Measurements from ENCODE around the gene TBKBP1. TPM values are rescaled to one million over a fixed set of nuclear protein-coding genes. Genes with fewer than 3 reads are reported as not detected.

TBKBP1 gene
- total RNA-seq, 1 donor from 2014 or later = 18.3 TPM

- H3K4me3 ChIP-seq = no peak overlapping the region
- intact Hi-C loops (cut with DNase I) = no loop called here
- peaks cover 0 to 12% of the 10 kb centered on the region in 2 donors for H3K4me1 ChIP-seq
- H3K27ac ChIP-seq = no peak overlapping the region
- H3K27me3 ChIP-seq = no peaks in the 10 kb centered on the region
- DNase-seq (ENCODE audit: low spot score in 2 of 2) = no peak
- H3K36me3 ChIP-seq = peaks cover 6 to 13% of the 10 kb centered on the region in 2 donors
- TF ChIP-seq CTCF (IDR thresholded peaks at IDR 0.05) = no peak
- H3K9me3 ChIP-seq = no peaks in the 10 kb centered on the region
Measured at GRCh38 chr17:47704116-47704515, 10.2 kb downstream of the TBKBP1 start.

GRCh38 chr17:47704736-47705135 lies 10.8 kb downstream of the TBKBP1 start:
- Histone ChIP-seq H3K4me1 (peaks cover 0 to 13% of the 10 kb centered on the region in 2 donors), H3K27ac (no peak overlapping the region)

GRCh38 chr17:47705536-47706530 lies 11.9 kb downstream of the TBKBP1 start:
- TF ChIP-seq CTCF (IDR thresholded peaks at IDR 0.05) = no peak
- no peak for DNase-seq (ENCODE audit: low spot score in 2 of 2)
- no peak overlapping the region for H3K4me3 ChIP-seq
- intact Hi-C loops (cut with DNase I) = no loop called here
- no peaks in the 10 kb centered on the region for H3K9me3 ChIP-seq
- H3K36me3 ChIP-seq = peaks cover 4 to 15% of the 10 kb centered on the region in 2 donors
- no peak overlapping the region for H3K27ac ChIP-seq
- H3K27me3 ChIP-seq = no peaks in the 10 kb centered on the region
- H3K4me1 ChIP-seq = peaks cover 0 to 13% of the 10 kb centered on the region in 2 donors

More at GRCh38 chr17:47704736-47705135, 10.8 kb downstream of the TBKBP1 start:
- Histone ChIP-seq H3K4me3 (no peak overlapping the region), H3K36me3 (peaks cover 6 to 9% of the 10 kb centered on the region in 2 donors), H3K9me3 (no peaks in the 10 kb centered on the region), H3K27me3 (no peaks in the 10 kb centered on the region)
- no peak for TF ChIP-seq CTCF (IDR thresholded peaks at IDR 0.05)
- no peak for DNase-seq (ENCODE audit: low spot score in 2 of 2)
- intact Hi-C loops (cut with DNase I) = no loop called here

- intact Hi-C loops (cut with DNase I) = no loop called here
- no peak overlapping the region for H3K4me3 ChIP-seq
- H3K36me3 ChIP-seq = peaks cover 7 to 17% of the 10 kb centered on the region in 2 donors
- H3K4me1 ChIP-seq = peaks cover 0 to 13% of the 10 kb centered on the region in 2 donors
- H3K9me3 ChIP-seq = no peaks in the 10 kb centered on the region
- peak overlapping the region in 1 of 2 donors; percentile 24 for H3K27ac ChIP-seq
- no peak for DNase-seq (ENCODE audit: low spot score in 2 of 2)
- H3K27me3 ChIP-seq = no peaks in the 10 kb centered on the region
- no peak for TF ChIP-seq CTCF (IDR thresholded peaks at IDR 0.05)
Measured at GRCh38 chr17:47707056-47707804, 13.3 kb downstream of the TBKBP1 start.

GRCh38 chr17:47707884-47708283 lies 13.9 kb downstream of the TBKBP1 start:
- peak overlapping the region in 1 of 2 donors; percentile 60 for H3K4me3 ChIP-seq
- peaks cover 0 to 13% of the 10 kb centered on the region in 2 donors for H3K4me1 ChIP-seq
- peaks cover 7 to 17% of the 10 kb centered on the region in 2 donors for H3K36me3 ChIP-seq
- no peaks in the 10 kb centered on the region for H3K27me3 ChIP-seq
- TF ChIP-seq CTCF (IDR thresholded peaks at IDR 0.05) = no peak
- no peak overlapping the region for H3K27ac ChIP-seq
- DNase-seq (ENCODE audit: low spot score in 2 of 2) = no peak
- intact Hi-C loops (cut with DNase I) = no loop called here
- no peaks in the 10 kb centered on the region for H3K9me3 ChIP-seq

All from ascending aorta (tissue), 2 donors.